GM21367 (cell line): ENCODE measurements around the gene B3GLCT.
"Not testable (repeated sequence)": the region's sequence is repeated elsewhere in the genome, so short reads cannot be mapped to it uniquely, and the experiment has no call there.

ENCODE experiments used
- ATAC-seq: cut with Tn5 transposase; IDR thresholded peaks from one replicate; pipeline ENCODE4 v1.9.1; 2021; ENCODE audit not compliant: unreplicated experiment

B3GLCT gene

DNA sequence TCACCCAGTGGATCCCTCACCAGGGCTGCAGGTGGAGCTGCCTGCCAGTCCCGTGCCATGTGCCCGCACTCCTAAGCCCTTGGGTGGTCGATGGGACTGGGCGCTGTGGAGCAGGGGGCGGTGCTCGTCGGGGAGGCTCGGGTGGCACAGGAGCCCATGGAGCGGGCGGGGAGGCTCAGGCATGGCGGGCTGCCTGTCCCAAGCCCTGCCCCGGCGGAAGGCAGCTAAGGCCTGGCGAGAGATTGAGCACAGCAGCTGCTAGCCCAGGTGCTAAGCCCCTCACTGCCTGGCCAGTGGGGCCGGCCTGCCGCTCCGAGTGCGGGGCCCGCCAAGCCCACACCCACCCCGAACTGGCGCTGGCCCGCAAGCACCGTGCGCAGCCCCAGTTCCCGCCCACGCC, 16.8 kb upstream of the B3GLCT start:
- ATAC-seq, result no peak

DNA sequence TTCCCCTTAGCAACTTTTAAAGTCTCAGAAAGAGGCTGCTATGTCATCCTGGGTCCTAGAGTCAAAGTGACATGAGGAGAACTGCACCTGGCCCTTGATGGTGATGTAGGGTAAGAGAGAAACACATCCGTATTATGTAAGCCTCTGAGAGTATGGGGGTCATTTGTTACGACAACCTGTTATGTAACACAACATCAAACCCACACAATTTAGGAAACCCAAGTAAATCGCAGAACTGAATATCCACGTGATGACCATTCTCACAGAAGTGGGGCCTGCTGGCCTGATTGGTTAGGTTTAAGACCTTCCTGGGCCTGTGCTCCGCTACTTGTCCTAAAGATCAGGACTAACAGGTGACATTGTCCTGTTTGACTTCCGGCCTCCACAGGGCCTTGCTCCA, 15.3 kb upstream of the B3GLCT start:
- ATAC-seq, result no peak

DNA sequence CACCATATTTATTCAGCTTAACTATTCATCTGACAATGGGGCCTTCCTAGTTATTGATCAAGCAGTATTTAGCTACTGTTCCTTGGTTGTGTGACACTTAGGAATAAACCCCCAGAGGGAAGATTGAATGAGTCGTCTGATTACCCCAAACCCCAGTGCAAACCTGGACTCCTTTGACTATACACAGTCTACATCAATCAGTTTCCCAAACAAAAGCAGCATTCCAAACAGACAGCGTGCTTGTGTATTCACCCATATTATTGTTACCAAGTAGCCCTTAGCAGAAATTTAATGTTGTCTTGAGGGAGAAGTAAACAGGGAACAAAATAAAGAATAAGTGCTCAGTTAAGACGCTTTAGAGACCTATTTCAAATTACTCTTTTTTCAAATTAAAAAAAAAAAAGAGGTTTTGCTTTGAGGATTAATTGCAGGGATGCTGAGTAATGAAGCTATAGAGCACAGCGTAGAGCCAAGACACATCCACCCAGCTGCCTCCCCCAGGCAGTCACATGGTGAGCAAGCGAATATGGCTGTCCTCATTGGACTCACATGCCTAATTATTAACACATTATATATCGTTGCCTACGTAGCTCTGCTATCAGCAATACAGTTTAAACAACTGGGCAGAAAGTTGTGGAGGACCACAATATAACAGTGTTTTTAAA, 14.7 kb upstream of the B3GLCT start:
- ATAC-seq, result no peak

DNA sequence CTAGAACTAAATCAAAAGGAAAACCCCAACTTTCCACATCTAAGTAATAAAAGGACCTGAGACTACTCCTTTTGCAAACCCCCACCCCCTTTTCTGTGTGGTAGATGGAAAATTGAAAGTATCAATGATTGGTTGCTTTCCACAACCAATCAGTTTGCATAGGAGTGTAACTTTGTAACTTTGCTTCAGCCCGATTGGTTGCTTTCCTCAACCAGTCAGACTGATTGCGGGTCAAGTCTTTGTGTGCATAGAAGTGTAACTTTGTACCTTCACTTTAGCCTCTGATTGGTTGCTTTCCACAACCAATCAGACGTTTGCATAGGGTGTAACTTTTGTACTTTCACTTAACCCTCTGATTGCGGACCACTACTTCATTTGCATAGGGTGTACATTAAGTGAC, 8.0 kb upstream of the B3GLCT start:
- no peak for ATAC-seq

DNA sequence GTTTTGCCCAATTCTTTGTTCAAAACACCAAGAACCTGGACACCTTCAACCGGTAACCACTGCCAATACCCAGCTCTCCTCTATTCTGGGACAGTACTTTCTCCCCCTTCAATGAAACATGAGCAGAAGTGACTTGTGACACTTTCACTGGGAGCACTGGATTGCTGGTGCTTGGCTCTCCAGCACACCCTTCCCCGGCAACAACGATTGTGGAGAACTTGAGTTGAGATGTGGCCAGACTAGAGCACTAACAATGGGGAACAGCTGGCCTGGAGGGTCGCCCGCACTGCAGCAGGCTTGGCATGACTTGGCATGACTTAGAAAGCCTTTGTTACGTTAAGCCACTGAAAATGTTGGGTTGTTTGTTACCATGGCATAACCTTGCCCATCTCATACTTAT, 7.5 kb upstream of the B3GLCT start:
- ATAC-seq, result no peak

DNA sequence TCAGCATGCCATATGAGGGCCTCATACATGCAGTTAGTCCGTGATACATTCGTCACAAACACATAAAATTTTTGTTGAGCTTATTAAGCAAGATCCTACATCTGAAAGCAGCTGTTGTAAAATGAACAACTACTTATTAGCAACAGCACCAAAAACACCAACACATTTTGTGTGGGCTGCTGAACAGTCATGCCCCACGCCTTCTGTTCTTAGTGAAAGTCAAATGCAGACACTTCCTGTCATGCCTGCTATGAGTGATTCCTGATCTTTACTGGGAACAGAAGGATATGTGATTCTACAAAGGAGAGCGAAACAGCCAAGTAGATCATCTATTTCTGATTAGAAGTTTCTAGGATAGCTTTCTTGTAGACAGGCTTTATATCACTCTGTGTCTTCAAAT, 4.2 kb upstream of the B3GLCT start:
- ATAC-seq, result no peak

DNA sequence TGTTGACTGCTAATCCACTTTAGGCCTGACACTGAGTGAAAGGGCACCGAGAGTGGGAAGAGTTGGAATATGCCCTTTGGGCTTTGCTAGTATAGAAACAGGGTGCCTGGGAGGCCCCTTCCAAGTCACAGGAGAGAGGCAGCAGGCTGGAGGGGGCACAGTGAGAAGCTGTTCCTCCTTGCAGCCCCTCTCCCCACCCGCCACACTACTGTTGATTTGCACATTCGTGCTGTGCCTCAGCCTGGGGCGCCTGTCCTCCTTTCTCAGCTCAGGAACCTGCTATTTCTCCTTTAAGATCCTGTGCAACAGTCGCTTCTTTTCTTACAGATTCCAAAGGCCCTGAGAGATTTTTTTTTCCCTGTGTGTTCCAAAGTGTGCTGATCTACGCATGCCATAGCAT, 2.8 kb upstream of the B3GLCT start:
- no peak for ATAC-seq

DNA sequence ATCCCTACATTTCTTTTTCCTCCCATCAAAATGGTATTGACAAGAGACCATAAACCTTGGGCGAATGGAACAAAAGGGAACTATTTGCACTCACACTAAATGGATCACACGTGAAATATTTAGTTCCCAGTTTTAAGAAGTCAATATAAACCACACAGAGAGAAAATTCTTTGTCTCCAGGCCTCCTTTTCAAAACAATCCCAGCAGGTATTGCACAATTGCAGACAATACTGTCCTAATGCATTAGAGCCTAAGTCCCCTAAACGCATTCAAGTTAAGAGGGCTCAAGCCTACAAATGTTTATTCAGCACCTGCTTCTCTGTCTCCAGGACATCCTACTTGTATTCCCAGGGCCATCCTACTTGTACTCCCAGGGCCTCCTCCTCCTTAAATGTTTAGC, 1.3 kb upstream of the B3GLCT start:
- ATAC-seq, result no peak

DNA sequence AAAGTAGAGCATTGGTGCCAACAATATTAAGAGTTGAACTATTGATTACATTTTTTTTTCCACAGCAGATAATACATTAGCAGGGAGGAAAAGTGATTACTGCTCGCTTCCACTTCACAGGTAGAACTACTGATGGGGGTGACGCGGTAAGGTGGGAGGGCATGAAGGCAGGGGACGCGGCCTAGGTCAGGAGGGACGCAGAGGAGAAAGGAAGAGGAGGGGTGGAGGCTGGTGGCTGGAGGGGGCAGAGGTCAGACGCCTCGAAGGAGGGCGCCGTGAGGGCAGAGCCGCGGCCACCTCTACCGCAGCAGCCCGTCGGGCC, 287 bp upstream of the B3GLCT start:
- no peak for ATAC-seq

DNA sequence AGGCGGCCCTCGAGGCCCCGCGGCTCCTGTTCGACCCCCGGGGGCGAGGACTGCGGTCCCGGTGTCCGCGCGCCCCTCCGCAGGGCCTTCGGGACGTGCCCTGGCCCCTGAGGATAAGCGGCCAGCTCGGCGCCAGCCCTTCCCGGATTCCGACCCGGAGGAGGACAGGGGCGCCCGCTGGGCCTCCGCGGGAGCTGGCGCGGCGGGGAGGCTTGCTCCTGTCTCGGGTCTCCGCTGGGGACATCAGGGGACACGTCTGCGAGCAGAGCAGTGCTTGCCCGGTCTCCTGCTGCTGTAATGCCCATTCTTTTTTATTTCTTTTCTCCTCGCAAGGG, 829 bp downstream of the B3GLCT start:
- ATAC-seq, result peak; percentile 21

DNA sequence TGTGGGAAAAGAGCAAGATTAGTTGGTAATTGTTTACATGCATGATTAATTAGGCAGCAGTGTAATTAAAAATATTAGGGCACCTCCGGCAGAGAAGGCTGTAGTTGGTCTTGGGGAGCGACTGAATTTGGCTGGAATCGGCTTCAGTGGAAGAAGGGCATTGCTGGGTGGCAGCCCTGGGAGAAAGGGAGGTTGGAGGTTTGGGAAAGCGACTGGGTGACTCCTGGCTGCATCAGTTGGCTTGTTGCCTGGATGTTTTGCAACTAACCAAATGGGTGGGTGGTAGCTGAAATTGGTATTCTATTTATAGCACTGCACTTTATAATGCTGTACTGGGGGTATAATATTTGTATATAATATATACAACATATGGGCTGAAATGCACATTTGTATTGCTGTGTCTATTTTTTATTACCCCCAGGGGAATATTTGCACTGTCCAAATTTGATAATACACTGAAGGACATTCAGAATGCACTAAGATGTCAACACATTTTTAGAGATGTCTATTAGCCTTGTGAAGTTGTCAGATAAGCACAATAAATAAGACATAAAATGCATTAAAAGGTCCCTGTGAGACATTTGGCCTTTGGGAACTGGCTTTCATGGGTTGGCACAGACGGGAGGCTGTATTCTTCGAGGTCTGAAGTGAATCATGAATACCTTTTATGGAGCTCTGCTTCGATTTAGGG, 1.7 kb downstream of the B3GLCT start:
- ATAC-seq, result no peak

DNA sequence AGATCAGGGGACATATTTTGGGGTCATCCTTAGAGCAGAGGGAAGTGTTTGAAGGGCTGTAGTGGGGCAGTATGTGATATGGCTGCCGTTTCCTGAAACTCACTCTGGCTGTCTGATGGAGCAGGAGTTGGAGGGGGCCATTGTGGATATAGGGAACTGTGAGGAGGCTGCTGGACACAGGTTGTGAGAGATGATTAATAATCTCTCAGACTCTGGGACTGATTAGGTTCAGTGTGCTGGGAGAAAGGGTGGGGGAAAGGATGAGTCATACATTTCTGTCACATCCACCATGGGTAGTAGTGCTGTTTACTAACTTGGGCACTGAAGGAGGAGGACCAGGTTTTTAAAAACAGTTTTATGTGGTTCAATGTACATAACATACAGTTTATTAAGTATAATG, 4.8 kb downstream of the B3GLCT start:
- ATAC-seq, result no peak

DNA sequence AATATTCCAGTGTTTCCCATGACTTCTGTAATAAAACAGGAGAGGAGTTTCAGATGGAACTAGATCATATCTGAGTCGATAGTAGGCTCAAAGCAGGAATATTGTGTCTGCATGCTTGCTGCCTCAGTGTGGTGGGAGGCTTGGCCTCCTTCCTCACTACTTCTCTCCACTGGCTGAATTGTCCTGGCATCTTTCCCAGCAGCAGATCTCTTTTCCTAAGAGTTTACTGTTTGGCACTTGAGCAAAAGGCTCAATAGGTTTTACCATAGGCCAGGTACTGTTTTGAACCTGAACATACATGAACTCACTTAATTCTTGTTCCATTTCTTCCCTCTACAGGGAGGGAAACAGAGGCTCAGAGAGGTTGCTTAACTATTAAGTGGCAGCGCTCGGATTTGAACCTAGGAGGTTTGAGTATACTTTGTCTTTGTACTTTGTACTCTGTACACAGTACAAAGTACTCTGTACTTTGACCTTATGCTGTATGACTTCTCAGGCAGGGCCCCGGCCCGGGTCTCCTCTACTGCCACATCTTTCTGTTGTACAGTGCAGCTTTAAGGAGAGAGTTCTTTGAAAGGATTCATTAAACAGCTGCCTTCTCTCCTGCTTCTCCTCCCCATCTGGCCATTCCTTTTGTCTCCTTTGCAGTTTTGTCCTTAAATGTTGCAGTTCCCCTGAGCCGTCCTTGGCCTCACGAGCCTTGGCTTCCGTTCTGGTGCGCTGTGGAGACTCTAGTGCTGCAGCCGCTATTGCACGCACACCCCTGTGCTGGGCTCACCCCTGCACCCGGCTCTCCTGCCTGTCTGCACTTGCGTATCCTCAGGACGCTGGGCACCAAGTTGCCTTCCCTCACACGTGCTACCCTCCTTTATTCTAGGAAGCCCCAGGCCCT, 8.1 kb downstream of the B3GLCT start:
- no peak for ATAC-seq

DNA sequence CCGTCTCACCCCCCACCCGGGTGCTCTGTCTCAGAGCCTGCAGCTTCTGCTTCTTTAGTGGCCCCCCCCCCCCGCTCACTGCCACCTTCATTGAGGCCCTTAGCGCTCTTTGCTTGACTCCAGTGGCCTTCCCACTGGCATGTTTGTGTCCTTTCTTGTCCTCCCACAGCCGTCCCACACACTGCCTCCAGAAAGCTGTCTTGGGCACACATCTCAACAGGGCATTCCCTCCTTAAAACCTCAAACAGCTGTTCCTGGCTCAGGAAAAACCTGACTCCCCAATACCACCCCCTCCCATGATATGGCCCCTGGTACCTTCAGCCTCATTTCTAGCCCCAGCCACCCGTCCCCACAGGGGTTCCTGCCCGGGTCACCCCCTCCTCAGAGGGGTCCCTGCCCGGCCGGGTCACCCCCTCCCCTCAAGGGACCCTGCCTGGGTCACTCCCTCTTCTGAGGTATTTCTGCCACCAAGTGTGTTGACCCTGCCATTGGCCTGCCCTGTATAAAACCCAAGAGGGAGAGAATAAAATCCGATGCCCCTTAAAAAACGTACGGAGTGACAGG, 8.9 kb downstream of the B3GLCT start:
- ATAC-seq, result no peak

DNA sequence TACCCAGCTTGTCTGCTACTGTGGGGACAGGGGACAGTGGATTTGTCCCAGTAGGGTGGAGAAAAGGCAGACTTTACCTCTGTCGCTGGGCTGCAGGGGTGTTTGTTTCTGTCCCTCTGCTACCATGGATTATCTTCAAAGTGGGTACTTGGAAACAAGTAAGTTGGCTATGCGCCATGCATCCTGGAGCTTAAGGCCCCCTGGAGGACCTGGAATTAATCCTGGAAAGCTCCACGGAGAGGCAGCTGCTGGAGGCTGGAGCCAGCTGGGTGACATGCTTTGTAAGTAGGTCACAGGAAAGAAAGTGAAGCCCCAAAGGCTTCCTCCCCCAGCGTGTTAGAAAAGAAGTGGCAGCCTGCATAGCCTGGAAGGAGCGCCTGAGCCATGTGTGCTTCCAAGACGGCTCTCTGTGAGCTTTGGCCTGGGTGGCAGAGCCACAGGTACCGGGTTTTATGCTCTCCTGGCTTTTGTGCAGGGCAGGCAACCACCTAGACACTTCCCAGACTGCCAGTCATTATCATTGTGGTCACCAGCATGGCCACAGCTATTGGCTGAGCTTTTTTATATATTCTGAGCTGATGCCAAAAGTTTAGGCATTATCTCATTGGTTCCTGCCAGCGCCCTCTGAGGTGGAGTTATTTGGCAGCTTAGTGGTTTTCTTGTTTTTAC, 9.5 kb downstream of the B3GLCT start:
- ATAC-seq, result no peak

DNA sequence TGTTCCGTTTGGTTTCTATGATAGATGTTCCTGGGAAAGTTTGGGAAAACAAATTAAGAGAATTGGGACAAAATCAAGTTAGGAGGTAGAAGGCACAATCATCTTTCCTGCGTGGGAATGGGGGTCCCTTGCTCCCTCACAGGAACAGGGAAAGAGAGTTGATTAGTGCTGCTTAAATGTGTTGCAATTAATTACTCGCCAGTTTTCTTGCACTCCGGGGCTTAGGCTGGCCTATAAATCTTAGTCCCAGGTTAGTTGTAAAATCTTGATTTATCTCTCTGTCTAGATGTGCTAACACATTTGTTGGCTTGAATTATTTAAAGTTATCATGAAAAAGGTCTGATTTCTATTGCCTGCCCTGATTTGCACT, 10.1 kb downstream of the B3GLCT start:
- no peak for ATAC-seq

DNA sequence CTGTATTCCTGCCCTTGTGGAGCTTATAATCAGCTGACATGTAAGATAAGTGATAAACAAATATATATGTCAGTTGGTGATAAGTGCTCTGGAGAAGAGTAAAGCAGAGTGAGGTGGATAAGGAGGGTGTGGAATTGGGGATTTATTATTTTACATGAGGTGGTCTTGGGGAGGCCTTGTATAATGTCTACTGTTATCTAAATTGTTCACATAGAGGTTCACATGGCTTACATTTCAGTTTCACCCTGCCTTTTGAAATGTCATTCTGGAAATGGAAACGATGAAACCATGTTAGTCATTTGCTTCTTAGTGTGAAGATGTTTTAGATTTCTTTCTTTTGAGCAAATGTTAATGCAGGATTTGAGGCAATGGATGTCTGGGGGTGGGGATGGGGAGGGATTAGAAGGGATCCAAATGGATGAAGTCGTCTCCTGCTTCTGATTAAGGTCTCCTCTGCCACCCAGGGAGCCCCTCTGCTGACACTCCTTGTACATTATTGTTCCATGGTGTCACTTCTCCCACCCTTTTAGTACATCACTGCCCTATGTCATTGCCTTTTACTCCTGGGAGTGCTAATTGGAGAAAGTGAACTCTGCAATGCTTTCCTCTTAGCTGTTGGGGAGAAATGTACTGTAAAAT, 14.0 kb downstream of the B3GLCT start:
- no peak for ATAC-seq

DNA sequence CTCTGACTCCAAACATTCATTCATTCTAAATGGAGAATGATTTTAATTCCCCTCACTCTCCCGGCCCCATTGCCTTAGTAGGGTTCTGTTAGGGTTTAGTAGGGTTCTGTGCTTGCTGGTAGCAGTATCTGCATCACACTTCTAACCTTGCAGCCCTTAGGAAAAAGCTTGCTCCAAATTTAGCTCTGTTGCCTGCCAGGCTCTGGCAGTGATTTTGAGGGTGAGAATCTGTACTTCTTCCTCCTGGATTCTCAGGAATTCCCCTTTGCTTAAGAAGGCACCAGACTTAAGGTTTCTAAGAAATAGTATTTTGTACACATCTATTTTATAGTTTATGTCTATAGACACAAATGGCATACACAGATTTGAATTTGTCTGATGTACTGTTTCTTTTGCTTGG, 14.7 kb downstream of the B3GLCT start:
- ATAC-seq, result no peak

DNA sequence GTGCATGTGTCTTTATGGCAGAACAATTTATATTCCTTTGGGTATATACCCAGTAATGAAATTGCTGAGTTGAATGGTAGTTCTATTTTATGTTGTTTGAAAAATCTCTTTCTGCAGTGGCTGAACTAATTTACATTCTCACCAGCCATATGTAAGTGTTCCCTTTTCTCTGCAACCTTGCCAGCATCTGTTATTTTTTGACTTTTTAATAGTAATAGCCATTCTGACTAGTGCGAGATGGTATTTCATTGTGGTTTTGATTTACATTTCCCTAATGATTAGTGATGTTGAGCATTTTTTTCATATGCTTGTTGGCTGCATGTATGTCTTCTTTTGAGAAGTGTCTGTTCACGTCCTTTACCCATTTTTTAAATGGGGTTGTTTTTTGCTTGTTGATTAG, 17.1 kb downstream of the B3GLCT start:
- ATAC-seq, result not testable (repeated sequence)

DNA sequence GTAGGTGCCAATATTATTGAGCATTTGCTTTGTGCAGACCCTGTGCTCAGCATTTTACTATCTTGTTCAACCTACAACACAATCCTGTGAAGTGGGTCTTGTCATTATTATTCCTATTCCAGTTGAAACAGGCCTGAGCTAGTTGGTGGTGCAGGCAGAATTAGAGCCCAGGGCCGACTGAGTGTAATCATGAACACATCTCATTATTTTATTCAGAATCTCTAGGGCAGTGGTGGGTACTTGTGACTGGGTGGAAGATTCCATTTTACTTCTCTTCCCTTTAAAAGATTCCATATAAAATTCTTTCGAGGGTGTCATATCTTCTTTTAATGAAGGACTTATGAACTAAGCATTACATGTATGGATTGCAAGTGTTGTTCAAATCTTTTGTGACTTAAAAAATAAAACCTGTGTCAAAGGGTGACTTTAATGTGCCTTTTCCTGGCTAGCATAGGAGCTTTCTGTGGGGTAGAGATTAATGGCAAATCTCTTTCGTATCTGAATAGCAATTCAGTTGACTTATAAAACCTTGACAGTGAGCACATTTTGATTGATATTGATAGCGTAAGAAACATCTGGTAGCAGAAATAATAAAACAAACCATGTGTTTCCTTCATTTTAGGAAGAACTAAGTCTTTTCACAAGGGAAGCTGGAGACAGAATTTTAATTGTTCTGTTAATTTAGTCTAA, 20.3 kb downstream of the B3GLCT start:
- no peak for ATAC-seq
